DOHH2 (cell line): ENCODE data around the gene CYP2W1.

Experiments used
- H3F3A ChIP-seq: fragments of 200-600 bp; sonication (generic), shearing (Covaris generic); 2 replicates; pipeline ENCODE4 v1.6.0; 2016; ENCODE audit warnings: antibody characterized with exemption, mild to moderate bottlenecking; ENCODE audit not compliant: control insufficient read depth, insufficient read depth
- H3K27ac ChIP-seq: fragments of 200-600 bp; sonication (generic); 2 replicates; pipeline ENCODE4 v1.5.1; 2014; ENCODE audit warnings: low read depth, mild to moderate bottlenecking, low read length, moderate library complexity
- H3K27me3 ChIP-seq: fragments of 200-600 bp; sonication (generic); 2 replicates; pipeline ENCODE4 v1.6.1; 2014; ENCODE audit warnings: mild to moderate bottlenecking, low read length, mixed read lengths; ENCODE audit not compliant: control insufficient read depth
- H3K36me3 ChIP-seq: fragments of 200-600 bp; sonication (generic); 2 replicates; pipeline ENCODE4 v1.6.1; 2014; ENCODE audit warnings: mild to moderate bottlenecking, low read length, moderate library complexity, mixed read lengths; ENCODE audit not compliant: control insufficient read depth
- H3K4me1 ChIP-seq: fragments of 200-600 bp; sonication (generic); 2 replicates; pipeline ENCODE4 v1.6.1; 2014; ENCODE audit warnings: mild to moderate bottlenecking, low read length, mixed read lengths; ENCODE audit not compliant: control insufficient read depth
- H3K4me2 ChIP-seq: fragments of 200-600 bp; sonication (generic); 2 replicates; pipeline ENCODE4 v1.6.0; 2014; ENCODE audit warnings: mild to moderate bottlenecking, low read length, moderate library complexity
- H3K4me3 ChIP-seq: fragments of 200-600 bp; sonication (generic); 2 replicates; pipeline ENCODE4 v1.5.1; 2014; ENCODE audit warnings: mild to moderate bottlenecking, low read length, mixed read lengths
- H3K79me2 ChIP-seq: fragments of 200-600 bp; sonication (generic); 2 replicates; pipeline ENCODE4 v1.6.1; 2014; ENCODE audit warnings: mild to moderate bottlenecking, low read length, mixed read lengths; ENCODE audit not compliant: control insufficient read depth
- H3K9me2 ChIP-seq: fragments of 200-600 bp; sonication (generic); replicated peaks from 2 replicates; pipeline ENCODE4 v1.6.1; 2014; ENCODE audit warnings: mild to moderate bottlenecking, low read length, mixed read lengths; ENCODE audit not compliant: control insufficient read depth
- H3K9me3 ChIP-seq: fragments of 200-600 bp; sonication (generic); 2 replicates; pipeline ENCODE4 v1.6.1; 2014; ENCODE audit warnings: antibody characterized with exemption, low read length, mixed read lengths; ENCODE audit not compliant: control insufficient read depth, insufficient read depth
- H4K20me1 ChIP-seq: fragments of 200-600 bp; sonication (generic); 2 replicates; pipeline ENCODE4 v1.6.0; 2014; ENCODE audit warnings: low read depth, mild to moderate bottlenecking, antibody characterized with exemption, low read length, moderate library complexity; ENCODE audit not compliant: control insufficient read depth, insufficient read depth
- EZH2phosphoT487 ChIP-seq: fragments of 200-600 bp; sonication (generic); IDR thresholded peaks from 2 replicates; pipeline ENCODE4 v1.6.1; 2017; ENCODE audit warnings: borderline replicate concordance, mild to moderate bottlenecking, antibody characterized with exemption, low read length, moderate library complexity, mixed read lengths
- TF ChIP-seq, protein P1 (sequence below): fragments of 200-600 bp; sonication (generic); IDR thresholded peaks from one replicate; pipeline ENCODE4 v1.5.1; 2014; ENCODE audit warnings: antibody characterized with exemption, mild to moderate bottlenecking, low read depth, low read length; ENCODE audit not compliant: poor library complexity, severe bottlenecking

CYP2W1 gene

DNA sequence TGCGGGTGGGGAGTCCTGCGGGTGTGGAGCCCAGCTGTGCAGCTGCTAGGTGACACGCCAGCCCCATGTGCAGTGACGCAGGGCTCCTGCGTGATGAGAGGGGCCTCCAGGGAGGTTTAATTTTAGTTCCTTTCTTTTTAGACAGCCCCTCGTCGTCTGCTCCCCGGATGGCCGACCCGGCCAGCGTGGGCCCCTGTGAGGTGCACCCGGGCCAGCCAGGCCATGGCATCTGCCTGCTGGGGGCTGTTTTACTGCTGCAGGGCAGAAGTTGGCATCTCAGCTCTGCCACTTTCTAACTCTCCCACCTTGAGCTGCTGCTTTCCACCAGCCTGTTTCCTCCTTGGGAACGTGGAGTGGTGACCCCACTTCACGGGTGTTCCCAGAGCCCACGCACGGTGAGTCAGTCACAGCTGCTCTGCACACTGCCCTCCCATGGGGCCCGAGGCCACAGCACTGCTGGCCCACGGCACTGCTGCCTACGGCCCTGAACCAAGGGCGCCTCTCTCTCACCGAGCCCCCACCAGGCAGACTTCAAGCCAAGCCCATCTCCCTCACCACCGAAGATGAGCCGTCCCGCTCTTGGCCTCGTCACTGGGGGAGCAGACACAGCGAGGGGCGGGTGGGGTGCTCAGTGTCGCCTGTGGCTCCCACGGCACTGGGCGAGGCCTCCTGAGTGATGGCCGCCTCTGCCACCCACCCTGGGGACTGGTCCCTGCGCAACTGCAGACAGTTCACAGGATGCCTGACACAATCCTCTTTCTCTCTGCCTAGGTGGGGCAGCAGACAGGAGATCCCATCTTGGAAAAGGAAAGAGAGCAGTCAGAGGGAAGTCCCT lies 21.3 kb downstream of the CYP2W1 start:
- Histone ChIP-seq H3K4me1 (peaks cover 62% of the 10 kb centered on the region), H3K79me2 (peaks cover 27% of the 10 kb centered on the region), H3F3A (peaks cover 9% of the 10 kb centered on the region), H3K4me3 (peak overlapping the region; percentile 70), H3K4me2 (peak overlapping the region; percentile 85), H3K27ac (peak overlapping the region; percentile 79), H3K9me2 (no peaks in the 10 kb centered on the region), H3K9me3 (no peaks in the 10 kb centered on the region), H3K36me3 (peaks cover 76% of the 10 kb centered on the region), H4K20me1 (no peaks in the 10 kb centered on the region), H3K27me3 (no peaks in the 10 kb centered on the region)
- TF ChIP-seq EZH2phosphoT487: no peak
- TF ChIP-seq, protein P1, sequence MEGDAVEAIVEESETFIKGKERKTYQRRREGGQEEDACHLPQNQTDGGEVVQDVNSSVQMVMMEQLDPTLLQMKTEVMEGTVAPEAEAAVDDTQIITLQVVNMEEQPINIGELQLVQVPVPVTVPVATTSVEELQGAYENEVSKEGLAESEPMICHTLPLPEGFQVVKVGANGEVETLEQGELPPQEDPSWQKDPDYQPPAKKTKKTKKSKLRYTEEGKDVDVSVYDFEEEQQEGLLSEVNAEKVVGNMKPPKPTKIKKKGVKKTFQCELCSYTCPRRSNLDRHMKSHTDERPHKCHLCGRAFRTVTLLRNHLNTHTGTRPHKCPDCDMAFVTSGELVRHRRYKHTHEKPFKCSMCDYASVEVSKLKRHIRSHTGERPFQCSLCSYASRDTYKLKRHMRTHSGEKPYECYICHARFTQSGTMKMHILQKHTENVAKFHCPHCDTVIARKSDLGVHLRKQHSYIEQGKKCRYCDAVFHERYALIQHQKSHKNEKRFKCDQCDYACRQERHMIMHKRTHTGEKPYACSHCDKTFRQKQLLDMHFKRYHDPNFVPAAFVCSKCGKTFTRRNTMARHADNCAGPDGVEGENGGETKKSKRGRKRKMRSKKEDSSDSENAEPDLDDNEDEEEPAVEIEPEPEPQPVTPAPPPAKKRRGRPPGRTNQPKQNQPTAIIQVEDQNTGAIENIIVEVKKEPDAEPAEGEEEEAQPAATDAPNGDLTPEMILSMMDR: no peak

DNA sequence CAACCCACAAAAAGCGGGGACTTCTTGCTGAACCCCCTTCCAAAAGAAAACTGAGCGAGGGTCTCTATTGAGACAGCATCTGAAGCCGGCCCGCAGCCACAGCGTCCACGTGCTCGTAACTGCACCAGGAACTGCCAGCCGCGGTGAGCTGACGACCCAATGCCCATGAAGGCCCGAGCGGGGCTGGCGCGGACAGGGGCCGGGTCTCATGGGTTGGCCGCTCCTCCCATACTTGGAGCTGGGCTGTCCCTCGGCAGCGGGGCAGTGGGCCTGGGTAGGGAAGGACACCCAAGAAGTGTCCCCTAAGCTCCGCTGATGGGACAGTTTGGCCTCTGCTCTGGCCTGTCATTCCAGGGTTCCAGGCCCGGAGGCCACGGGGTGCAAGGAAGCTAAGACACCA lies 22.3 kb downstream of the CYP2W1 start:
- TF ChIP-seq, protein P1: no peak
- no peak for TF ChIP-seq EZH2phosphoT487

DNA sequence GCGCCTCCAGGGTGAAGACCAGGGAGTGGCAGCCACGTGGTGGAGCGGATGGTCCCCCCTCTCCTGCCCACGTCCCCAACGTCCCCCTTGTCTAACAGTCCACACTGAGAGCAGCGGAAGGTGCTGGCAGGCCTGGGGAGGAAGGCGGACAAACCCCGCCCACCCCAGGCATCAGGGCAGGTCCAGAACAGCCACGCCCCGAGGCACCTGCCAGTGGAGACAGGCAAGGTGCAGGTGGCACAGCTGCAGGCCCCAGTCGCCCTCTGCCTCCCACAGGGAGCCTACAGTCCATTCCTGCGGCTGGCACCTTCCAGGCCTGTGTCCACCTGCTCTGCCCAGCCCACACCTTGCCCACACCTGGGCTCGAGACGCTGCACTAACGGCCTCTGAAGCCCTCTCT lies 24.9 kb downstream of the CYP2W1 start:
- H3F3A ChIP-seq: no peaks in the 10 kb centered on the region

More for the DNA sequence above, 22.3 kb downstream of the CYP2W1 start:
- Histone ChIP-seq H4K20me1 (no peaks in the 10 kb centered on the region), H3K9me2 (no peaks in the 10 kb centered on the region), H3K27ac (peak overlapping the region; percentile 79), H3K4me1 (peaks cover 51% of the 10 kb centered on the region), H3K79me2 (peaks cover 29% of the 10 kb centered on the region), H3K27me3 (no peaks in the 10 kb centered on the region), H3F3A (peaks cover 4% of the 10 kb centered on the region; the same call in 1 of the 2 replicates), H3K4me2 (peak overlapping the region; percentile 85), H3K9me3 (no peaks in the 10 kb centered on the region), H3K36me3 (peaks cover 76% of the 10 kb centered on the region), H3K4me3 (peak overlapping the region; percentile 5; the same call in 1 of the 2 replicates)

More for the DNA sequence above, 24.9 kb downstream of the CYP2W1 start:
- Histone ChIP-seq H3K36me3 (peaks cover 68% of the 10 kb centered on the region), H3K4me3 (no peak overlapping the region), H3K27ac (no peak overlapping the region), H3K27me3 (no peaks in the 10 kb centered on the region), H4K20me1 (no peaks in the 10 kb centered on the region), H3K9me3 (no peaks in the 10 kb centered on the region), H3K9me2 (no peaks in the 10 kb centered on the region), H3K4me2 (no peak overlapping the region), H3K4me1 (peaks cover 40% of the 10 kb centered on the region), H3K79me2 (peaks cover 54% of the 10 kb centered on the region)
- TF ChIP-seq, protein P1: no peak
- TF ChIP-seq EZH2phosphoT487: no peak
